DND-41 (cell line): Measurements from ENCODE around the gene NSDHL.

Source experiments
- ATAC-seq: fragments of 200-7000 bp; cut with Tn5 transposase; 3 replicates; pipeline ENCODE4 v1.9.1; 2021; ENCODE audit warnings: low read depth; ENCODE audit not compliant: insufficient read depth
- DNase-seq: peaks from one replicate; pipeline ENCODE4 v3.0.0-alpha.2; 2020
- H2AFZ ChIP-seq: 2 replicates; pipeline ENCODE4 v1.6.0; 2012; ENCODE audit warnings: low read depth, low read length
- H3K27ac ChIP-seq: 2 replicates; pipeline ENCODE4 v1.5.1; 2012; ENCODE audit warnings: low read length, inconsistent platforms
- H3K27me3 ChIP-seq: fragments of 200-600 bp; sonication (generic); 2 replicates; pipeline ENCODE4 v1.6.0; 2012; ENCODE audit warnings: low read length, mild to moderate bottlenecking, inconsistent platforms; ENCODE audit not compliant: insufficient read depth, poor library complexity
- H3K36me3 ChIP-seq: 2 replicates; pipeline ENCODE4 v1.5.1; 2012; ENCODE audit warnings: low read length, inconsistent platforms; ENCODE audit not compliant: insufficient read depth
- H3K4me1 ChIP-seq: 2 replicates; pipeline ENCODE4 v1.5.1; 2012; ENCODE audit warnings: mild to moderate bottlenecking, low read length; ENCODE audit not compliant: insufficient read depth
- H3K4me2 ChIP-seq: 2 replicates; pipeline ENCODE4 v1.6.0; 2012; ENCODE audit warnings: mild to moderate bottlenecking, moderate library complexity, low read length, inconsistent platforms; ENCODE audit not compliant: insufficient read depth
- H3K4me3 ChIP-seq, 2 experiments: fragments of 200-600 bp in 1 of 2; shearing (Covaris generic) in 1 of 2; 2 replicates each; pipeline ENCODE4 v1.5.1; 2012 to 2016; ENCODE audit warnings: inconsistent platforms in 2 of 2, low read length in 2 of 2, mild to moderate bottlenecking in 2 of 2, low read depth in 1 of 2, moderate library complexity in 1 of 2
- H3K79me2 ChIP-seq: 2 replicates; pipeline ENCODE4 v1.6.0; 2012; ENCODE audit warnings: low read length, inconsistent platforms; ENCODE audit not compliant: insufficient read depth
- H3K9ac ChIP-seq: 2 replicates; pipeline ENCODE4 v1.6.0; 2012; ENCODE audit warnings: low read depth, mild to moderate bottlenecking, inconsistent platforms, low read length, moderate library complexity
- H3K9me3 ChIP-seq: 2 replicates; pipeline ENCODE4 v1.5.1; 2012; ENCODE audit warnings: low read length, moderate library complexity, mild to moderate bottlenecking, inconsistent platforms; ENCODE audit not compliant: insufficient read depth, severe bottlenecking
- H4K20me1 ChIP-seq: 2 replicates; pipeline ENCODE4 v1.6.0; 2012; ENCODE audit warnings: low read length; ENCODE audit not compliant: insufficient read depth
- EZH2 ChIP-seq: IDR thresholded peaks from 3 replicates; pipeline ENCODE4 v1.6.1; 2012; ENCODE audit warnings: borderline replicate concordance, low read depth, mild to moderate bottlenecking, moderate library complexity, low read length, inconsistent platforms; ENCODE audit not compliant: severe bottlenecking
- TF ChIP-seq, protein P1 (sequence below): IDR thresholded peaks from 2 replicates; pipeline ENCODE4 v1.5.1; 2012; ENCODE audit warnings: borderline replicate concordance, low read length, moderate library complexity, mild to moderate bottlenecking; ENCODE audit not compliant: poor library complexity, severe bottlenecking; ENCODE audit errors: extremely low read depth

The NSDHL gene

GRCh38 chrX:152822383-152823086 lies 8.3 kb upstream of the NSDHL start:
- H3K79me2 ChIP-seq = no peaks in the 10 kb centered on the region
- H2AFZ ChIP-seq = no peak overlapping the region
- H3K36me3 ChIP-seq = no peaks in the 10 kb centered on the region
- H3K4me1 ChIP-seq = no peaks in the 10 kb centered on the region
- DNase-seq = no peak
- no peak overlapping the region for H3K4me3 ChIP-seq
- H3K9me3 ChIP-seq = no peaks in the 10 kb centered on the region
- H3K27me3 ChIP-seq = no peaks in the 10 kb centered on the region
- no peak overlapping the region for H3K9ac ChIP-seq
- H3K27ac ChIP-seq = no peak overlapping the region
- no peak for ATAC-seq
- TF ChIP-seq, protein P1, sequence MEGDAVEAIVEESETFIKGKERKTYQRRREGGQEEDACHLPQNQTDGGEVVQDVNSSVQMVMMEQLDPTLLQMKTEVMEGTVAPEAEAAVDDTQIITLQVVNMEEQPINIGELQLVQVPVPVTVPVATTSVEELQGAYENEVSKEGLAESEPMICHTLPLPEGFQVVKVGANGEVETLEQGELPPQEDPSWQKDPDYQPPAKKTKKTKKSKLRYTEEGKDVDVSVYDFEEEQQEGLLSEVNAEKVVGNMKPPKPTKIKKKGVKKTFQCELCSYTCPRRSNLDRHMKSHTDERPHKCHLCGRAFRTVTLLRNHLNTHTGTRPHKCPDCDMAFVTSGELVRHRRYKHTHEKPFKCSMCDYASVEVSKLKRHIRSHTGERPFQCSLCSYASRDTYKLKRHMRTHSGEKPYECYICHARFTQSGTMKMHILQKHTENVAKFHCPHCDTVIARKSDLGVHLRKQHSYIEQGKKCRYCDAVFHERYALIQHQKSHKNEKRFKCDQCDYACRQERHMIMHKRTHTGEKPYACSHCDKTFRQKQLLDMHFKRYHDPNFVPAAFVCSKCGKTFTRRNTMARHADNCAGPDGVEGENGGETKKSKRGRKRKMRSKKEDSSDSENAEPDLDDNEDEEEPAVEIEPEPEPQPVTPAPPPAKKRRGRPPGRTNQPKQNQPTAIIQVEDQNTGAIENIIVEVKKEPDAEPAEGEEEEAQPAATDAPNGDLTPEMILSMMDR = no peak
- no peak for TF ChIP-seq EZH2
- no peaks in the 10 kb centered on the region for H4K20me1 ChIP-seq
- H3K4me2 ChIP-seq = no peak overlapping the region

GRCh38 chrX:152823657-152824056 lies 7.2 kb upstream of the NSDHL start:
- H3K4me3 ChIP-seq = no peak overlapping the region

DNA sequence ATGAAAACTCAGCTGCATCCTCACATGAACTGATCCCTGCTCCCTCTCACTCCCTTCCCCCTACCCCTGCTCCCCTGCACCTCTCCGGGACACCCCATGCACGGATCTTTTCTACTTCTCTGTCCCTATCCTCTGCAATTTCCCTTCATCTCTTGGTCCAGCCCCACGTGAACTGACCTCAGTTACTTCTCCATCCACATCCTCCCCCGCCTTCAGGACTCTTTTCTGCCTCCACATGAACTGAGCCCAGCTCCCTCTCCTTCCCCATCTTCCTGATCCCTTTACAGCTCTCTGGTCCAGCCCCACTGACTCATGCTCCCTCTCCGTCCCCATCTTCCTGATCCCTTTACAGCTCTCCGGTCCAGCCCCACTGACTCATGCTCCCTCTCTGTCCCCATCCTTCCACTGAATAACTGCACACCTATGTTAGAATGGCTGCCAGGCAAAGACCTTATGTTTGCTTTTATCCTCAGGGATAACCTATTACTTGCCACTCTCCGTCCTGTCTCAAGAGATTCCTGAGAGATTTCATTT lies 6.0 kb upstream of the NSDHL start:
- H3K4me2 ChIP-seq = no peak overlapping the region
- H3K27ac ChIP-seq = no peak overlapping the region
- H2AFZ ChIP-seq = no peak overlapping the region
- H3K9me3 ChIP-seq = no peaks in the 10 kb centered on the region
- H4K20me1 ChIP-seq = no peaks in the 10 kb centered on the region
- no peaks in the 10 kb centered on the region for H3K79me2 ChIP-seq
- H3K27me3 ChIP-seq = no peaks in the 10 kb centered on the region
- TF ChIP-seq EZH2 = no peak
- TF ChIP-seq, protein P1 = no peak
- DNase-seq (no peak), ATAC-seq (no peak)
- no peaks in the 10 kb centered on the region; the same call in 1 of the 2 replicates for H3K36me3 ChIP-seq
- no peak overlapping the region for H3K9ac ChIP-seq
- H3K4me1 ChIP-seq = peaks cover 7% of the 10 kb centered on the region
- no peak overlapping the region for H3K4me3 ChIP-seq

More at GRCh38 chrX:152823657-152824056, 7.2 kb upstream of the NSDHL start:
- Histone ChIP-seq H2AFZ (no peak overlapping the region), H4K20me1 (no peaks in the 10 kb centered on the region), H3K27ac (no peak overlapping the region), H3K4me2 (no peak overlapping the region), H3K79me2 (no peaks in the 10 kb centered on the region), H3K27me3 (no peaks in the 10 kb centered on the region), H3K36me3 (no peaks in the 10 kb centered on the region; the same call in 1 of the 2 replicates), H3K9me3 (no peaks in the 10 kb centered on the region), H3K9ac (no peak overlapping the region), H3K4me1 (no peaks in the 10 kb centered on the region)
- DNase-seq (no peak), ATAC-seq (no peak)
- TF ChIP-seq, protein P1 = no peak
- TF ChIP-seq EZH2 = no peak
